Fibroblast of mammary gland (primary cell): ENCODE data around the gene LTB4R.

ENCODE experiments used
- DNase-seq: peaks from one replicate; pipeline ENCODE4 v3.0.0-alpha.2; 2010; ENCODE audit warnings: low read depth
- H3K4me3 ChIP-seq: 2 replicates; pipeline ENCODE4 v1.5.1; 2011; ENCODE audit warnings: low read depth, mild to moderate bottlenecking, low read length, moderate library complexity; ENCODE audit not compliant: control insufficient read depth
- TF ChIP-seq, protein P1 (sequence below): conservative IDR thresholded peaks from 2 replicates; pipeline ENCODE4 v1.5.1; 2011; ENCODE audit warnings: low read depth, low read length, inconsistent platforms; ENCODE audit not compliant: control insufficient read depth, insufficient read depth

The LTB4R gene

DNA sequence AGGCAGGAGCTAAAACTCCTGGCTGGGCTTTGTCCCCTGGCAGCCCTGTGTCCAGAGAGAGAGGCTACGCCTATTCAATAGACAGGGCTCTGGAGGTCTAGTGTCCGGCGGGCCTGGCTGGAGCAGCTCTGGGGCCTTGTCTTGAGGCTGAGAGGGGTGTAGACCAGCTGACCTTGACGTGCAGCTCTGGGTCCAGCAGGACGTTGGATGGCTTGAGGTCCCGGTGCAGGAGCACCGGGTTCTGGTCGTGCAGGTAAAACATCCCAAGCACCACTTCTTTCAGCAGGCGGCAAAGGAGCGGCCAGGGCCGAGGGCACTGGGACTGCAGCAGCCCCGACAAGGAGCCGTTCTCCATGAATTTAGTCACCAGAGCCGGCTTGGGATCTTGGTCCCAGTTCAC is 27.5 kb downstream of the LTB4R start:
- no peak for DNase-seq
- TF ChIP-seq, protein P1, sequence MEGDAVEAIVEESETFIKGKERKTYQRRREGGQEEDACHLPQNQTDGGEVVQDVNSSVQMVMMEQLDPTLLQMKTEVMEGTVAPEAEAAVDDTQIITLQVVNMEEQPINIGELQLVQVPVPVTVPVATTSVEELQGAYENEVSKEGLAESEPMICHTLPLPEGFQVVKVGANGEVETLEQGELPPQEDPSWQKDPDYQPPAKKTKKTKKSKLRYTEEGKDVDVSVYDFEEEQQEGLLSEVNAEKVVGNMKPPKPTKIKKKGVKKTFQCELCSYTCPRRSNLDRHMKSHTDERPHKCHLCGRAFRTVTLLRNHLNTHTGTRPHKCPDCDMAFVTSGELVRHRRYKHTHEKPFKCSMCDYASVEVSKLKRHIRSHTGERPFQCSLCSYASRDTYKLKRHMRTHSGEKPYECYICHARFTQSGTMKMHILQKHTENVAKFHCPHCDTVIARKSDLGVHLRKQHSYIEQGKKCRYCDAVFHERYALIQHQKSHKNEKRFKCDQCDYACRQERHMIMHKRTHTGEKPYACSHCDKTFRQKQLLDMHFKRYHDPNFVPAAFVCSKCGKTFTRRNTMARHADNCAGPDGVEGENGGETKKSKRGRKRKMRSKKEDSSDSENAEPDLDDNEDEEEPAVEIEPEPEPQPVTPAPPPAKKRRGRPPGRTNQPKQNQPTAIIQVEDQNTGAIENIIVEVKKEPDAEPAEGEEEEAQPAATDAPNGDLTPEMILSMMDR = no peak
- no peak overlapping the region for H3K4me3 ChIP-seq

DNA sequence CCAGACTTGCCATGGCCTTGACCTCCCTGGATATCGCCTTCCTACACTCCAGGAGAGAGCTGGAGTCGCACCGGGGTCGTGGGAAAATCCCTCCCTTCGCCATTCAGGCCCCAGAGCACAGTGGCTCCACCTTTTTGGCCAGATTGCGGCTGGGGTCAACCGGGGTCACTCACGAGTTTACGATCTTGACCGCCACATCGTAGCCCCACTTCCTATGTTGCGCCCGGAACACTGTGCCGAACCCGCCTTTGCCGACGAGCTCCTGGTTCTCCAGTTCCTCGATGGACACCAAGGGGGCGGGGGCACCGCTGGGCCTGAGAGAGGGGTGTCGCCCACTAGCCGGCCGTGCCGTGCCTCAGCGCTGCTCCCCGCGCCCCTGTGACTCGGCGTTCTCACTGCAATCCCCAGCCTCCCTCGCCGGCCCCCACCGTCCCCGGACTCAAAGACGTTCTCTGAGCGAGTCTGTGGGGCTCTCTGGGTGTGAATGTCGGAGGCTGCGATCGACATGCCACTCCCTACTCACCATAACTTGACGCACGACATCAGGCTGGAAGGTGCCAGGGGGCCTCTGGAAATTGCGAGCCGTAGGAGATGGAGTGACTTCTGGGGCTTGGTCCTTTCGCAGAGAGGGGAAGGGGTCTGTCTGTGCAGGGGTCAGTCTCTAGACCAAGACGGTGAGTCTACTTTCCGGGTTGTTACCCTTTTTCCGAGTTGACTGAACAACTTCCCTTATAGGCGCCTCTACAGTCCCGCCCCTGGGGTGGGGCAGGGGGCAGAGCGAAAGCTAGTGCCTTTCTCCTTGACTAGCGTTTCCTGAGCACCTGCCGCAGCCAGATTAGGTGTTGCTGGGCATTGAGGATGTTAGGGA is 28.2 kb downstream of the LTB4R start, which contains the start of gene RIPK3:
Gene RIPK3 (minus strand): TSS at position 708 of the 868 bp plus-strand sequence. CDS start 165 bp downstream, at position 543.
- H3K4me3 ChIP-seq = no peak within 1 kb of the TSS
- TF ChIP-seq, protein P1 = no peak
- DNase-seq = no peak

DNA sequence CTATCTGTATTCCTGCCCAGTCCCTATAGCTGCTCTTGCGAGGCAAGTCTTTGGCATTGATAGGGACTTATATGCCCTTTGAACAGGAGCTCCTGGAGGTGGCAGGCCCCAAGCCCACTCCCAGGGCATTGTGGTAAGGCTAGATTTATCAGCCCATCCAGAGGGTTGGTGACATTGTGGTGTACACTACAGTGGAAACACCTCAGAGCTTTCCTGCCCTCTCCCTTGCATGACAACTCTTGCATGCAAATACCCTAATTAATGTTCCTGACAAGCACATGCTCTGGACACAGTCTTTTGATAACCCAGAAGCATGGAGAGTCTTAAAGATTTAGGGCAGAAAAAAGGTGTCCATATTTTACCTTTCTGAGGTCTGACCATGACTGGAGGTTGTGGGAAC is 29.3 kb downstream of the LTB4R start:
- no peak for DNase-seq
- H3K4me3 ChIP-seq = no peak overlapping the region
- TF ChIP-seq, protein P1 = no peak

DNA sequence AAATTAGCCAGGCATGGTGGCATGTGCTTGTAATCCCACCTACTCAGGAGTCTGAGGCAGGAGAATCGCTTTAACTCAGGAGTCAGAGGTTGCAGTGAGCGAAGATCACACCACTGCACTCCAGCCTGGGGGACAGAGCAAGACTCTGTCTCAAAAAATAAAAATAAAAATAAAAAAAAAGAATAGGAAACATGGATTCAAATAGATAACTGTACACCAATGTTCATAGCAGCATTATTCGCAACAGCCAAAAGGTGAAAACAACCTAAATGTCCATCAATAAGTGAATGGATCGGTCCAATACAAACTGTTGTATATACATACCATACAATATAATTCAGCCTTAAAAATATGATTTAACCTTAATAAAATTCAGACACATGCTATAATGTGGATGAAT is 31.6 kb downstream of the LTB4R start:
- no peak overlapping the region for H3K4me3 ChIP-seq
- DNase-seq = no peak
- TF ChIP-seq, protein P1 = no peak

DNA sequence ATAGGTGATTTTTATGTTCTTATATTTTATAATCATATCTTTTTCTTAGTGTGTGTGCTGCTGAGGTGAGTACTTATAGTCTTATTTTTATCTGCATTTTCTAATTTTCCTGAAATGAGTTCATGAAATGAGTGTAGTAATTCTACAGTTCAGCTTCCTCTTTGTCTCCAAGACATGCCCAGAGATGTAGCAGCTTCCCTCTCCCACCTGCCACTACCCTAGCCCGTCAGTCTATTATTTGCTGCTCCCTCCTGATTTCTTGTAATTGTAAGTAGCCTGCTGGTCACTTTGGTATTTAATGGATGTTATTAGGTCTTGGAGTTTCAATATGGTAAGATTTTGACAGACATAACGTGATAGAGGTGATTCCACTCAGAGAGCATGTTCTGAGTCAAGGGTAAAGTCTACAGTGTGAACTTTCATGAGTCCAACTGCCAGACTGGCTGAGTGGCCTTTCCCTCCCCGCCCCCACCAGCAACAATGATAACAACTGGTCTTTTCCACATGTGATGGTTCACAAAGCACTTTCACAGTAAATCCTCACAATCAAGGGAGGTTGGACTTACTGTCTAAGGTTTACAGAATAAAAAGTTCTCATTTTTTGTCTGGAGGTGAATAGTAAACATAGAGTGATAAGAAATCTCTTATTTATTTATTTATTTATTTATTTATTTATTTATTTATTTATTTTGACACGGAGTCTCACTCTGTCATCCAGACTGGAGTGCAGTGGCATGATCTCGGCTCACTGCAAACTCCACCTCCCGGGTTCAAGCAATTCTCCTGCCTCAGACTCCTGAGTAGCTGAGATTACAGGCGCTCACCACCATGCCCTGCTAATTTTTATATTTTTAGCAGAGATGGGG is 32.7 kb downstream of the LTB4R start:
- H3K4me3 ChIP-seq = no peak overlapping the region
- TF ChIP-seq, protein P1 = no peak
- no peak for DNase-seq

DNA sequence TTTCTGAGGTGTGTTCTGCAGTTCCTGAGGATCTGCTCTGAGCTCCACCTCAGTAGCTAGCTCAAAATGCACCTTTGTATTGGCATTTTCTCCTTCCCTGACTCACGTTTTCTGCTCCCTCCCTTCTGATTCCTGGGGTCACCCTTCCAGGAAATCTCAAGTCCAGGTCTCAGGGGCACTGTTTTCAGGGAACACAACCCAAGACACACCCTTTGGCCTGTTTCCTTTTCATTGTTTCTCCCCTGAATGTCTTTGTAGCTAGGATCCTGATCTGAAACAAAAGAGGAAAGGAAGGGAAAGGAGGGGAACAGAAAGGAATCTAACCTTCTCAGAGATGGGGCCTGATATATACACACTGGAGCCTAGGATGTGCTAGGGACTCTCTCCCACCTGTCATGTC is 35.8 kb downstream of the LTB4R start:
- DNase-seq = no peak
- no peak overlapping the region for H3K4me3 ChIP-seq
- TF ChIP-seq, protein P1 = no peak
